T-helper 22 cell (primary cell): Measurements from ENCODE around the gene MINDY1.

Source experiments
- DNase-seq: peaks from one replicate; pipeline ENCODE4 v3.0.0-alpha.2; 2020; ENCODE audit warnings: low read depth

MINDY1 gene

GRCh38 chr1:151006327-151007052 is at the start of gene MINDY1:
Gene MINDY1, minus strand, starts transcription at chr1:151006902. Its CDS starts 4,285 bp downstream, at chr1:151002617.
- DNase-seq = no peak

GRCh38 chr1:151056149-151056548 is 49.4 kb upstream of the MINDY1 start:
- DNase-seq = no peak

- no peak for DNase-seq
Measured at GRCh38 chr1:151055581-151055980, 48.9 kb upstream of the MINDY1 start.

- no peak for DNase-seq
Measured at GRCh38 chr1:151054971-151055547, 48.4 kb upstream of the MINDY1 start.

GRCh38 chr1:151051356-151052009 is 44.8 kb upstream of the MINDY1 start:
- no peak for DNase-seq

GRCh38 chr1:151050051-151050688 is 43.5 kb upstream of the MINDY1 start:
- no peak for DNase-seq

- DNase-seq = no peak
Measured at GRCh38 chr1:151049458-151049857, 42.8 kb upstream of the MINDY1 start.

- no peak for DNase-seq
Measured at GRCh38 chr1:151048645-151049032, 41.9 kb upstream of the MINDY1 start.

- peak; percentile 26 for DNase-seq
Measured at GRCh38 chr1:151047925-151048644, 41.4 kb upstream of the MINDY1 start.

- DNase-seq = peak; percentile 43
Measured at GRCh38 chr1:151047591-151047924, 40.9 kb upstream of the MINDY1 start, which contains the start of gene C1orf56. Gene C1orf56, plus strand, starts transcription at chr1:151047751. Its CDS starts 97 bp downstream, at chr1:151047848.

GRCh38 chr1:151043163-151043562 is 36.5 kb upstream of the MINDY1 start:
- DNase-seq = no peak

- no peak for DNase-seq
Measured at GRCh38 chr1:151039521-151039920, 32.8 kb upstream of the MINDY1 start.

GRCh38 chr1:151037032-151037431 is 30.3 kb upstream of the MINDY1 start:
- no peak for DNase-seq

GRCh38 chr1:151036356-151036755 is 29.7 kb upstream of the MINDY1 start, which contains the start of gene BNIPL:
Gene BNIPL, plus strand, starts transcription at chr1:151036586. Its CDS starts 140 bp downstream, at chr1:151036726.
- DNase-seq = no peak

- no peak for DNase-seq
Measured at GRCh38 chr1:151035167-151035566, 28.5 kb upstream of the MINDY1 start.

GRCh38 chr1:151032164-151032563 is 25.5 kb upstream of the MINDY1 start:
- DNase-seq = no peak

GRCh38 chr1:151026460-151026859 is 19.8 kb upstream of the MINDY1 start:
- no peak for DNase-seq

GRCh38 chr1:151024540-151025146 is 17.9 kb upstream of the MINDY1 start:
- peak; percentile 63 for DNase-seq

GRCh38 chr1:151013518-151013917 is 6.8 kb upstream of the MINDY1 start:
- no peak for DNase-seq

GRCh38 chr1:151012684-151013471 is 6.2 kb upstream of the MINDY1 start:
- DNase-seq = no peak
